K562 (cell line): ENCODE measurements around the gene DIP2B. TPM values are rescaled to one million over a fixed set of nuclear protein-coding genes. Genes with fewer than 3 reads are reported as not detected.

ENCODE experiments used
- ATAC-seq: fragments of 200-7000 bp; cut with Tn5 transposase; 3 replicates; pipeline ENCODE4 v1.9.1; 2020; ENCODE audit warnings: moderate library complexity
- BruUV-seq: library from RNA; stranded (reverse); fragments of 400-500 nt; replicated peaks from 2 replicates; lab custom pipeline; 2021; lab: Mats Ljungman, UMichigan
- CTCF ChIA-PET: fragments of 300-600 bp; formaldehyde crosslinking; extraction: SDS; loops from one replicate; lab custom pipeline; 2021; ENCODE audit warnings: low intra/inter-chr PET ratio; lab: Yijun Ruan, JAX
- POLR2A ChIA-PET: fragments of 300-600, 350-650 bp; sonication (Branson Sonifier 250); formaldehyde crosslinking; extraction: SDS; loops from one replicate; lab custom pipeline; 2021; ENCODE audit warnings: antibody characterized with exemption, inconsistent platforms; lab: Yijun Ruan, JAX
- DNase-seq, 4 experiments: peaks; one replicate each; pipeline versions ENCODE4 v3.0.0 to v3.0.0-alpha.2; 2011 to 2018; ENCODE audit warnings: low spot score in 3 of 4, mixed read lengths in 3 of 4; ENCODE audit errors: extremely low read depth in 1 of 4
- FAIRE-seq: peaks from 2 replicates; lab custom pipeline; 2011; peaks lifted over from hg19 to GRCh38; lab: Jason Lieb, UNC
- H2AFZ ChIP-seq: 2 replicates; pipeline ENCODE4 v1.6.0; 2011; ENCODE audit warnings: low read depth, low read length, control low read depth, inconsistent platforms
- H3K27ac ChIP-seq: fragments of 200-600 bp; 3 replicates; pipeline ENCODE4 v1.8.0; 2011; ENCODE audit warnings: low read depth, mild to moderate bottlenecking, control low read depth, inconsistent platforms, low read length, moderate library complexity, mixed read lengths; ENCODE audit errors: extremely low read depth
- H3K27me3 ChIP-seq, 2 experiments: fragments of 300-600 bp in 1 of 2; 2 replicates in 1 of 2; 3 replicates in 1 of 2; pipeline versions ENCODE4 v1.6.0 to v1.8.0; 2011; ENCODE audit warnings: inconsistent platforms in 2 of 2, low read length in 2 of 2, mild to moderate bottlenecking in 1 of 2, mixed read lengths in 1 of 2, moderate library complexity in 1 of 2; ENCODE audit not compliant: control insufficient read depth in 2 of 2, insufficient read depth in 2 of 2
- H3K36me3 ChIP-seq: fragments of 300-600 bp; 3 replicates; pipeline ENCODE4 v1.8.0; 2011; ENCODE audit warnings: mild to moderate bottlenecking, low read length, inconsistent platforms; ENCODE audit not compliant: control insufficient read depth, insufficient read depth
- H3K4me1 ChIP-seq, 2 experiments: fragments of 200-600 bp in 1 of 2; replicated peaks in 1 of 2; 2 replicates in 1 of 2; 3 replicates in 1 of 2; pipeline versions ENCODE4 v1.5.1 to v1.8.0; 2011; ENCODE audit warnings: inconsistent platforms in 2 of 2, low read length in 2 of 2, mild to moderate bottlenecking in 1 of 2, mixed read lengths in 1 of 2, moderate library complexity in 1 of 2; ENCODE audit not compliant: control insufficient read depth in 2 of 2, insufficient read depth in 2 of 2
- H3K4me2 ChIP-seq: 2 replicates; pipeline ENCODE4 v1.6.1; 2011; ENCODE audit warnings: low read length, control low read depth, inconsistent platforms, mixed read lengths; ENCODE audit not compliant: insufficient read depth
- H3K4me3 ChIP-seq: fragments of 200-600 bp; sonication (generic), shearing (Covaris generic); 2 replicates; pipeline ENCODE4 v1.5.1; 2016; ENCODE audit warnings: control low read depth, inconsistent platforms
- H3K79me2 ChIP-seq: fragments of 200-600 bp; 3 replicates; pipeline ENCODE4 v1.8.0; 2011; ENCODE audit warnings: low read length, inconsistent platforms; ENCODE audit not compliant: control insufficient read depth, insufficient read depth
- H3K9ac ChIP-seq, 2 experiments: 2 replicates each; pipeline versions ENCODE4 v1.6.0 to v1.6.1; 2011; ENCODE audit warnings: low read depth in 2 of 2, low read length in 2 of 2, control low read depth in 1 of 2, inconsistent platforms in 1 of 2, mild to moderate bottlenecking in 1 of 2, mixed read lengths in 1 of 2; ENCODE audit not compliant: insufficient read depth in 1 of 2
- H3K9me1 ChIP-seq: one replicate; pipeline ENCODE4 v1.6.0; 2011; ENCODE audit warnings: inconsistent platforms, mild to moderate bottlenecking, low read length, moderate library complexity; ENCODE audit not compliant: control insufficient read depth, insufficient read depth
- H3K9me3 ChIP-seq: replicated peaks from 2 replicates; pipeline ENCODE4 v1.5.1; 2011; ENCODE audit warnings: low read depth, low read length, inconsistent platforms; ENCODE audit not compliant: control insufficient read depth, insufficient read depth
- H4K20me1 ChIP-seq: replicated peaks from 2 replicates; pipeline ENCODE4 v1.6.1; 2011; ENCODE audit warnings: low read length, inconsistent platforms, mixed read lengths; ENCODE audit not compliant: control insufficient read depth, insufficient read depth
- LARP7 ChIP-seq: fragments of 450-650 bp; IDR thresholded peaks from 2 replicates; pipeline ENCODE4 v1.6.1; 2016
- RCOR1 ChIP-seq, 2 experiments: IDR thresholded peaks; 2 replicates each; pipeline ENCODE4 v1.6.1; 2012; ENCODE audit warnings: low read depth in 2 of 2, low read length in 2 of 2, borderline replicate concordance in 1 of 2, improper control_type of control experiment in 1 of 2
- YY1 ChIP-seq, 3 experiments: IDR thresholded peaks; 2 replicates each; pipeline ENCODE4 v1.6.1; 2011; ENCODE audit warnings: low read length in 2 of 3, mild to moderate bottlenecking in 2 of 3, moderate library complexity in 2 of 3, borderline replicate concordance in 1 of 3, control low read depth in 1 of 3, low read depth in 1 of 3; ENCODE audit not compliant: insufficient read depth in 3 of 3, insufficient replicate concordance in 2 of 3, control insufficient read depth in 1 of 3, insufficient read length in 1 of 3; ENCODE audit errors: extremely low read depth in 1 of 3
- ZNF696 ChIP-seq: fragments of 250-450 bp; sonication (Bioruptor Pico); conservative IDR thresholded peaks from 2 replicates; pipeline ENCODE4 v1.4.0; 2020; ENCODE audit warnings: mild to moderate bottlenecking, moderate library complexity
- WGBS: fragments of 100-300 bp; shearing (Covaris generic); methylation state at CpG from one replicate; pipeline ENCODE4 v1.1.6; 2016; ENCODE audit warnings: low coverage, mixed read lengths; ENCODE audit not compliant: insufficient coverage; ENCODE audit errors: missing lambda C conversion rate; 5-methylcytosine and 5-hydroxymethylcytosine counted together
- in situ Hi-C: fragments of 300-500 bp; cut with MboI; formaldehyde crosslinking; loops from 4 replicates; pipeline ENCODE4 v1.15.0; 2018; ENCODE audit warnings: inconsistent platforms, mixed read lengths
- intact Hi-C: fragments of 100-400 bp; cut with micrococcal nuclease; formaldehyde crosslinking; loops from 2 replicates; pipeline ENCODE4 v1.14.2; 2022
- polyA plus RNA-seq, 8 experiments: library from polyadenylated mRNA; depleted of rRNA in 4 of 8; stranded (reverse) in 5 of 8; unstranded in 3 of 8; fragments of >200 nt; fragmentation: Nextera tagmentation in 2 of 8; fragmentation: Illumina TruSeq in 1 of 8; extraction: Ambion mirVana in 2 of 8; extraction: Trizol in 1 of 8; gene quantifications; 2 replicates each; pipeline versions ENCODE4 v1.2.1 to v1.2.3, GENCODE V29; 2011 to 2014; ENCODE audit warnings: inconsistent platforms in 1 of 8, missing spikeins in 1 of 8
- total RNA-seq, 7 experiments: library from RNA; depleted of rRNA in 6 of 7; stranded (reverse); fragments of >200 nt in 6 of 7; fragmentation: Illumina TruSeq in 2 of 7; extraction: Trizol in 2 of 7; gene quantifications; 2 replicates each; pipeline versions ENCODE4 v1.2.1 to v1.2.3, GENCODE V29; 2011 to 2021; ENCODE audit warnings: low replicate concordance in 1 of 7

Gene DIP2B
- total and polyA plus RNA-seq, 9 of the 15 experiments (the other 6 are each of a cell fraction or from before 2014, with no cell fraction given): 4.6 to 26.1 (median 18.8) TPM

- Histone ChIP-seq H3K27ac (no peak overlapping the region), H3K27me3 (no peaks in the 10 kb centered on the region), H3K9me3 (no peaks in the 10 kb centered on the region), H3K9ac (no peak overlapping the region), H3K79me2 (peaks cover 9% of the 10 kb centered on the region), H3K4me1 (peaks cover 0 to 19% of the 10 kb centered on the region in 2 experiments; a peak in 2 of 5 replicates), H3K36me3 (peaks cover 37% of the 10 kb centered on the region; the same call in 2 of the 3 replicates), H4K20me1 (no peaks in the 10 kb centered on the region), H3K4me2 (no peak overlapping the region), H3K9me1 (no peaks in the 10 kb centered on the region), H2AFZ (no peak overlapping the region), H3K4me3 (no peak overlapping the region)
- ATAC-seq (no peak), FAIRE-seq (no peak), DNase-seq (no peak)
- intact Hi-C loops (no loop called here), in situ Hi-C loops (no loop called here)
- no TSS peak for BruUV-seq
- ChIA-PET CTCF (interaction anchor here (0.5 kb wide), 1 partner anchor 25 kb away, joined by 6 read pairs; no protein-coding TSS in a partner anchor), POLR2A (interaction anchor here (1.0 kb wide), 1 partner anchor 121 kb away, joined by 3 read pairs; no protein-coding TSS in a partner anchor)
- WGBS: 78% methylated on average over 6 of the region's 6 CpGs
- no peak for TF ChIP-seq LARP7
- no peak for TF ChIP-seq ZNF696 (CRISPR knock-in tag)
- TF ChIP-seq RCOR1 (IDR thresholded peaks at IDR 0.05; ENCODE audit: borderline replicate concordance in 1 of 2, low read depth in 2 of 2, low read length in 2 of 2): no peak
Measured at GRCh38 chr12:50628394-50628793, 123.6 kb downstream of the DIP2B start.

DNA sequence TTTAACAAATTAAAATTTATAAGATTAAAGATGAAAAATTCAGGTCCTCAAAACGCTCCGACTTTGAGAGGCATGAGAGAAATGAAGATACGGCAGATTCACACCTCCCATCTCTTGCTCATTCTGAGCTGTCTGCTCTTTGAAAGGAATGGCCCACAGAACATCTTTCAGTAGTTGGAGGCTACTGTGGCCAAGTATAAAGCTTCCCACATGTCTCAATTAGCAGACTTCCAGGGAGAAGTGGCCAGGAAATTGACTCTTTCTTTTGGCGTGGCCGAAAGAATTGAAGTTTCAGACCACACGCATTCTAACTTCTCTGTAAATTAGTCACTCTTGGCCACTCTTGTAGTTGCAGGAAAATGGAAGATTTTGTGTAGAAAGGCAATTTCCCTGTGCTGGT, 129.2 kb downstream of the DIP2B start:
- Histone ChIP-seq H3K4me2 (no peak overlapping the region), H2AFZ (no peak overlapping the region), H3K36me3 (peaks cover 16% of the 10 kb centered on the region; the same call in 1 of the 3 replicates), H3K4me3 (no peak overlapping the region), H3K9me3 (no peaks in the 10 kb centered on the region), H3K27me3 (no peaks in the 10 kb centered on the region), H3K4me1 (no peaks in the 10 kb centered on the region), H3K27ac (no peak overlapping the region), H3K9ac (no peak overlapping the region), H3K79me2 (no peaks in the 10 kb centered on the region), H4K20me1 (no peaks in the 10 kb centered on the region), H3K9me1 (no peaks in the 10 kb centered on the region)
- DNase-seq (no peak), ATAC-seq (no peak), FAIRE-seq (peak; percentile 11)
- ChIA-PET CTCF (no interaction called here), POLR2A (interaction anchor here (1.1 kb wide), 1 partner anchor 9 kb away, joined by 3 read pairs; no protein-coding TSS in a partner anchor)
- in situ Hi-C loops: no loop called here
- no peak for TF ChIP-seq YY1 (IDR thresholded peaks at IDR 0.05; ENCODE audit: borderline replicate concordance in 1 of 3, control insufficient read depth in 1 of 3, extremely low read depth in 1 of 3, insufficient read depth in 3 of 3, insufficient read length in 1 of 3, insufficient replicate concordance in 2 of 3, low read depth in 1 of 3, low read length in 2 of 3)
- no TSS peak for BruUV-seq
- 87% methylated on average over 6 of the region's 6 CpGs for WGBS
- intact Hi-C loops: no loop called here
